MM.1S (cell line): Measurements from ENCODE around the gene RHOT2.

Experiments
- EZH2 ChIP-seq: fragments of 300-600 bp; sonication (generic); optimal IDR thresholded peaks from 2 replicates; pipeline ENCODE3; 2017; ENCODE audit warnings: low read depth, mild to moderate bottlenecking, antibody characterized with exemption, low read length, mixed read lengths
- EZH2phosphoT487 ChIP-seq: fragments of 300-600 bp; sonication (generic); IDR thresholded peaks from 2 replicates; pipeline ENCODE4 v1.6.1; 2018; ENCODE audit warnings: antibody characterized with exemption, low read length
- TF ChIP-seq, protein P1 (sequence below): fragments of 300-600 bp; sonication (generic); IDR thresholded peaks from 2 replicates; pipeline ENCODE4 v1.5.1; 2016; ENCODE audit warnings: antibody characterized with exemption, low read length, mixed read lengths

DNA sequence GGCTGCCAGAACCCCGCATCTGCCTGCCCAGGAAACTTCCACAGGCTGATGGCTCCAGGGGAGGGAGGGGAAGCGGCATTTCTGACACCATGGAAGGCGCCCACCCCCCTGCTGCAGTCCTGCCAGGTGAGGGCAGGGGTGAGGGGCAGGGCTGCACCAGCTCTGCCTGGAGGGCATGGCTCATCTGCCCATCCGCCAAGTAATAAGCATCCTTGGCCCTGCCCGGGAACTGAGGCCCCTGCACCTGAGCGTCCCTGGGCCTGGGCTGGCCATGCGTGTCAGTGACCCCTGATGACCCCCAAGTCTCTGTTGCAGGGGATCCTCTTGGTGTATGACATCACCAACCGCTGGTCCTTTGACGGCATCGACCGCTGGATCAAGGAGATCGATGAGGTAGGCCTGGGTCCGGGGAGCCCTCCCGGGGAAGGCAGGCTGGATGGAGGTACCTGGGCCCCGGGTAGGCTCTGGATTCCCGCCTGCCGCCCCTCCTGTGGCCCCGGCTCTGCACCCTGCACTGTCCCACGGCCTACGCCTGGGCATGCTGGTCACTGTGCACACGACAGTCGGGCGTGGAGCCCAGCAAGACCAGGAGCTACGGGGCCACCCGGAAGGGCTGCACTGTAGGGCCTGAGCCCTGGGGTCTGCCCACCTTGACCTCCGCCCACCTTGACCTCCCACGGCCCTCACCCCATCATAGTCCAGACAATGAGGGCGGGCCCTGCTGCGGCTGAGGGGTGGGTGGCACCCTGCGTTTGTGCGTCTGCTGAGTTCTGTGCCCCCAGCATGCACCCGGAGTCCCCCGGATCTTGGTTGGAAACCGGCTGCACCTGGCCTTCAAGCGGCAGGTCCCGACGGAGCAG is 42.6 kb upstream of the RHOT2 start:
- no peak for TF ChIP-seq EZH2
- TF ChIP-seq, protein P1, sequence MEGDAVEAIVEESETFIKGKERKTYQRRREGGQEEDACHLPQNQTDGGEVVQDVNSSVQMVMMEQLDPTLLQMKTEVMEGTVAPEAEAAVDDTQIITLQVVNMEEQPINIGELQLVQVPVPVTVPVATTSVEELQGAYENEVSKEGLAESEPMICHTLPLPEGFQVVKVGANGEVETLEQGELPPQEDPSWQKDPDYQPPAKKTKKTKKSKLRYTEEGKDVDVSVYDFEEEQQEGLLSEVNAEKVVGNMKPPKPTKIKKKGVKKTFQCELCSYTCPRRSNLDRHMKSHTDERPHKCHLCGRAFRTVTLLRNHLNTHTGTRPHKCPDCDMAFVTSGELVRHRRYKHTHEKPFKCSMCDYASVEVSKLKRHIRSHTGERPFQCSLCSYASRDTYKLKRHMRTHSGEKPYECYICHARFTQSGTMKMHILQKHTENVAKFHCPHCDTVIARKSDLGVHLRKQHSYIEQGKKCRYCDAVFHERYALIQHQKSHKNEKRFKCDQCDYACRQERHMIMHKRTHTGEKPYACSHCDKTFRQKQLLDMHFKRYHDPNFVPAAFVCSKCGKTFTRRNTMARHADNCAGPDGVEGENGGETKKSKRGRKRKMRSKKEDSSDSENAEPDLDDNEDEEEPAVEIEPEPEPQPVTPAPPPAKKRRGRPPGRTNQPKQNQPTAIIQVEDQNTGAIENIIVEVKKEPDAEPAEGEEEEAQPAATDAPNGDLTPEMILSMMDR = no peak
- TF ChIP-seq EZH2phosphoT487 = no peak
